PFSK-1 (cell line): Measurements from ENCODE around the gene MRPL51. TPM values are rescaled to one million over a fixed set of nuclear protein-coding genes. Genes with fewer than 3 reads are reported as not detected.
A peak's percentile ranks its signal among the peaks of the same experiment; 100 is the strongest.

Experiments
- FOXP2 ChIP-seq: optimal IDR thresholded peaks from 2 replicates; pipeline ENCODE3; 2011; ENCODE audit warnings: borderline replicate concordance, control low read depth, inconsistent platforms; ENCODE audit not compliant: insufficient read depth; ENCODE audit errors: extremely low read length, extremely low read depth
- POLR2AphosphoS5 ChIP-seq: IDR thresholded peaks from 2 replicates; pipeline ENCODE4 v1.6.1; 2012; ENCODE audit warnings: low read depth, mild to moderate bottlenecking, control low read depth, low read length, moderate library complexity
- REST ChIP-seq, 2 experiments: IDR thresholded peaks; 2 replicates each; pipeline versions ENCODE4 v1.6.1 to v1.8.0; 2011 to 2012; ENCODE audit warnings: low read depth in 2 of 2, low read length in 2 of 2, control low read depth in 1 of 2, inconsistent platforms in 1 of 2, mild to moderate bottlenecking in 1 of 2, moderate library complexity in 1 of 2; ENCODE audit not compliant: insufficient read depth in 1 of 2
- SIN3A ChIP-seq: IDR thresholded peaks from 2 replicates; pipeline ENCODE4 v1.6.1; 2012; ENCODE audit warnings: mild to moderate bottlenecking, low read length, moderate library complexity, borderline replicate concordance; ENCODE audit not compliant: insufficient read depth
- TAF1 ChIP-seq: IDR thresholded peaks from 2 replicates; pipeline ENCODE4 v1.6.1; 2012; ENCODE audit warnings: low read length, control low read depth, borderline replicate concordance; ENCODE audit not compliant: insufficient read depth
- polyA plus RNA-seq: library from polyadenylated mRNA; unstranded; fragments of >200 nt; gene quantifications from one replicate; pipeline ENCODE4 v1.2.1, GENCODE V29; 2012; ENCODE audit warnings: low read depth, missing spikeins; ENCODE audit not compliant: insufficient read length

Gene MRPL51
- 69.7 TPM for polyA plus RNA-seq

- TF ChIP-seq TAF1 (peak; percentile 30), POLR2AphosphoS5 (peak; percentile 68; the same call in 1 of the 2 replicates), FOXP2 (peak; percentile 77), SIN3A (no peak), REST (IDR thresholded peaks at IDR 0.05; ENCODE audit: insufficient read depth in 1 of 2, low read depth in 2 of 2, low read length in 2 of 2) (0 out of 4 replicates have a peak, but pooled peaks of 1 of the 2 experiments have one; percentile 37)
Observed at GRCh38 chr12:6492838-6493496, at the start of gene MRPL51. MRPL51 (minus strand) TSS chr12:6493262; CDS start chr12:6493136, 126 bp downstream.

GRCh38 chr12:6542209-6543009 is 49.3 kb upstream of the MRPL51 start:
- TF ChIP-seq POLR2AphosphoS5 (no peak), SIN3A (no peak), FOXP2 (no peak)

- TF ChIP-seq REST (IDR thresholded peaks at IDR 0.05; ENCODE audit: insufficient read depth in 1 of 2, low read depth in 2 of 2, low read length in 2 of 2) = no peak
- no peak for TF ChIP-seq POLR2AphosphoS5
- TF ChIP-seq TAF1 = no peak
- no peak for TF ChIP-seq SIN3A
- TF ChIP-seq FOXP2 = no peak
Observed at GRCh38 chr12:6541371-6542165, 48.5 kb upstream of the MRPL51 start.

GRCh38 chr12:6540181-6540877 is 47.3 kb upstream of the MRPL51 start:
- TF ChIP-seq TAF1 (no peak), SIN3A (no peak), POLR2AphosphoS5 (no peak), REST (IDR thresholded peaks at IDR 0.05; ENCODE audit: insufficient read depth in 1 of 2, low read depth in 2 of 2, low read length in 2 of 2) (no peak), FOXP2 (no peak)
